ENCODE measurements around the gene BIN2. TPM values are rescaled to one million over a fixed set of nuclear protein-coding genes. Genes with fewer than 3 reads are reported as not detected.

BIN2 gene
- total RNA-seq, 4 donors from 2014 or later = 1.7 to 8.3 (median 2.9) TPM

DNA sequence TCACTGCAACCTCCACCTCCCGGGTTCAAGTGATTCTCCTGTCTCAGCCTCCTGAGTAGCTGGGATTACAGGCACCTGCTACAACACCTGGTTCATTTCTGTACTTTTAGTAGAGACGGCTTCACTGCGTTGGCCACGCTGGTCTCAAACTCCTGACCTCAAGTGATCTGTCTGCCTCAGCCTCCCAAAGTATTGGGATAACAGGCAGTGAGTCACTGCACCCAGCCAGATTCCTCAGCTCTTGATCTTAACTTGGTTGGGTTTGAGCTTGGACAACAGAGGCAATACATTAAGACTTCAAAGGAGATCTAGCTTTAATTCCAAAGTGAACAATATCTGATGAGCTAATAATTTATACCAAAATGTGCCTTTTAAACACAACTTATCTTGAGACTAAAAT is 79.7 kb downstream of the BIN2 start:
- TF ChIP-seq POLR2AphosphoS5 (IDR thresholded peaks at IDR 0.05) (no peak), POLR2A (IDR thresholded peaks at IDR 0.05; ENCODE audit: low read depth) (no peak)
- TF ChIP-seq, protein P1, sequence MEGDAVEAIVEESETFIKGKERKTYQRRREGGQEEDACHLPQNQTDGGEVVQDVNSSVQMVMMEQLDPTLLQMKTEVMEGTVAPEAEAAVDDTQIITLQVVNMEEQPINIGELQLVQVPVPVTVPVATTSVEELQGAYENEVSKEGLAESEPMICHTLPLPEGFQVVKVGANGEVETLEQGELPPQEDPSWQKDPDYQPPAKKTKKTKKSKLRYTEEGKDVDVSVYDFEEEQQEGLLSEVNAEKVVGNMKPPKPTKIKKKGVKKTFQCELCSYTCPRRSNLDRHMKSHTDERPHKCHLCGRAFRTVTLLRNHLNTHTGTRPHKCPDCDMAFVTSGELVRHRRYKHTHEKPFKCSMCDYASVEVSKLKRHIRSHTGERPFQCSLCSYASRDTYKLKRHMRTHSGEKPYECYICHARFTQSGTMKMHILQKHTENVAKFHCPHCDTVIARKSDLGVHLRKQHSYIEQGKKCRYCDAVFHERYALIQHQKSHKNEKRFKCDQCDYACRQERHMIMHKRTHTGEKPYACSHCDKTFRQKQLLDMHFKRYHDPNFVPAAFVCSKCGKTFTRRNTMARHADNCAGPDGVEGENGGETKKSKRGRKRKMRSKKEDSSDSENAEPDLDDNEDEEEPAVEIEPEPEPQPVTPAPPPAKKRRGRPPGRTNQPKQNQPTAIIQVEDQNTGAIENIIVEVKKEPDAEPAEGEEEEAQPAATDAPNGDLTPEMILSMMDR (IDR thresholded peaks at IDR 0.05) = no peak
- intact Hi-C loops (cut with DNase I) = no loop called here
- Histone ChIP-seq H3K4me3 (no peak overlapping the region), H3K27me3 (no peaks in the 10 kb centered on the region), H3K27ac (replicated peaks in 1 of 4) (no peak overlapping the region), H3K36me3 (peaks cover 24 to 60% (median 55%) of the 10 kb centered on the region in 4 donors), H3K4me1 (peaks cover 37 to 53% (median 41%) of the 10 kb centered on the region in 4 donors), H3K9me3 (no peaks in the 10 kb centered on the region)
- 63% methylated on average over 4 of the region's 4 CpGs for WGBS
- no peak for DNase-seq (ENCODE audit: extremely low spot score)

DNA sequence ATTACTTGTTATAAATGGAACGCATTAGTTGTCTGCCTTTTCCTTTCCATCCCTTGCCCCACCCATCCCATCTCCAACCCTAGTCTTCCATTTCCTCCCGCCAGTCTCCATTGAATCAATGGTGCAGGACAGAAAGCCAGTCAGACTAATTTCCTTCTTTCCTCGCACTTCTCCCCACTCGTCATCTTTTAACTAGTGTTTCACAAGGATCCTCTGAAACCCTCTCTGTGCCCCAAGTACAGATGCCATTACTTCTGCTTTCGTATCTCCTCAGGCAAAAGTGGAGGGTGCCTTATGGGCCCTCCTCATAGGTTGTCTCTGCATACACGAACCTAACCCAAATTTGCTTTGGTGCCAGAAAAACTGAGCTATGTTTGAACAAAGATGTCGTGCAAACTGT is 81.1 kb downstream of the BIN2 start:
- no peak overlapping the region for H3K4me3 ChIP-seq
- TF ChIP-seq POLR2A (IDR thresholded peaks at IDR 0.05; ENCODE audit: low read depth) (no peak), POLR2AphosphoS5 (IDR thresholded peaks at IDR 0.05) (no peak), EP300 (IDR thresholded peaks at IDR 0.05) (no peak)
- TF ChIP-seq, protein P1 (IDR thresholded peaks at IDR 0.05) = no peak
- no peak overlapping the region for H3K27ac ChIP-seq (replicated peaks in 1 of 4)
- intact Hi-C loops (cut with DNase I) = no loop called here
- no peaks in the 10 kb centered on the region for H3K9me3 ChIP-seq
- WGBS = 65% methylated on average over 7 of the region's 7 CpGs
- H3K4me1 ChIP-seq = peaks cover 42 to 57% (median 46%) of the 10 kb centered on the region in 4 donors
- H3K36me3 ChIP-seq = peaks cover 24 to 60% (median 54%) of the 10 kb centered on the region in 4 donors
- DNase-seq (ENCODE audit: extremely low spot score) = no peak
- no peaks in the 10 kb centered on the region for H3K27me3 ChIP-seq

DNA sequence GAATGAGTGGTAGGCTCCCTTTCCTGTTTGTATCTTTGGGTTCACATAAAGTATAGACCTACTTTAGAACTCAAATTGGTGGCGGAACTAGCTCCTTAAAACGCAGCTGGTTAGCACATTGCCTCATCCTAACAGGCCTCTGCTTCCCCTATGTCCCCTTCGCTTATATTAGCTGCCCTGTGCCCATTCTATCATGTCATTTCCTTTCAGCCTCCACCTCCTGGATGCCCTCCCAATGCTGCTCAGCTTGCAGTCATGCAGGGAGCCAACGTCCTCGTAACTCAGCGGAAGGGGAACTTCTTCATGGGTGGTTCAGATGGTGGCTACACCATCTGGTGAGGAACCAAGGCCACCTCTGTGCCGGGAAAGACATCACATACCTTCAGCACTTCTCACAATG is 81.9 kb downstream of the BIN2 start:
- intact Hi-C loops (cut with DNase I) = no loop called here
- no peaks in the 10 kb centered on the region for H3K27me3 ChIP-seq
- no peak for TF ChIP-seq EP300 (IDR thresholded peaks at IDR 0.05)
- TF ChIP-seq POLR2AphosphoS5 (IDR thresholded peaks at IDR 0.05) = no peak
- TF ChIP-seq, protein P1 (IDR thresholded peaks at IDR 0.05) = no peak
- no peak for TF ChIP-seq POLR2A (IDR thresholded peaks at IDR 0.05; ENCODE audit: low read depth)
- peaks cover 42 to 51% (median 43%) of the 10 kb centered on the region in 4 donors for H3K4me1 ChIP-seq
- 76% methylated on average over 7 of the region's 7 CpGs for WGBS
- H3K4me3 ChIP-seq = no peak overlapping the region
- H3K36me3 ChIP-seq = peaks cover 24 to 60% (median 53%) of the 10 kb centered on the region in 4 donors
- H3K9me3 ChIP-seq = no peaks in the 10 kb centered on the region
- DNase-seq (ENCODE audit: extremely low spot score) = no peak
- H3K27ac ChIP-seq (replicated peaks in 1 of 4) = peak overlapping the region in 1 of 4 donors; percentile 38

DNA sequence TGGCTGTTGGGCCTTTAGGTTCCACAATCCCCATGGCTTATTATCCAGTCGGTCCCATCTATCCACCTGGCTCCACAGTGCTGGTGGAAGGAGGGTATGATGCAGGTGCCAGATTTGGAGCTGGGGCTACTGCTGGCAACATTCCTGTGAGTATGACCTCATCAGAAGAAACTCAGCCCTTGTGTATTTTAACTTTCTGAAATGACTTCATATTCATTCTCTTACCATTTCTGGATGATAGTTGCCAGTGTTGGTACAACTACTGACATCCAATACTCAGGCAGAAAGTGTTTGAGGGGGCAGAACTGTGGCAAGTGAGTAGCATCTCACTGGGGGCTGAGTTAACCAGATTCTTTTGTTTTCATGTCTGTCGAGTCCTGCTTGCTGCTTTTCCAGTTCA is 83.0 kb downstream of the BIN2 start:
- H3K36me3 ChIP-seq = peaks cover 24 to 59% (median 53%) of the 10 kb centered on the region in 4 donors
- WGBS = 79% methylated on average over 2 of the region's 2 CpGs
- peaks cover 33 to 48% (median 40%) of the 10 kb centered on the region in 4 donors for H3K4me1 ChIP-seq
- no peaks in the 10 kb centered on the region for H3K9me3 ChIP-seq
- no peak for TF ChIP-seq POLR2A (IDR thresholded peaks at IDR 0.05; ENCODE audit: low read depth)
- no peak for TF ChIP-seq POLR2AphosphoS5 (IDR thresholded peaks at IDR 0.05)
- TF ChIP-seq, protein P1 (IDR thresholded peaks at IDR 0.05) = no peak
- TF ChIP-seq EP300 (IDR thresholded peaks at IDR 0.05) = no peak
- H3K4me3 ChIP-seq = no peak overlapping the region
- H3K27me3 ChIP-seq = no peaks in the 10 kb centered on the region
- peak overlapping the region in 3 of 4 donors; percentile 16 to 94 (median 24) for H3K27ac ChIP-seq (replicated peaks in 1 of 4)
- intact Hi-C loops (cut with DNase I) = no loop called here
- DNase-seq (ENCODE audit: extremely low spot score) = no peak
